Lung microvascular endothelial cell (primary cell): Measurements from ENCODE around the gene CD40LG. TPM values are rescaled to one million over a fixed set of nuclear protein-coding genes. Genes with fewer than 3 reads are reported as not detected.
A peak's percentile ranks its signal among the peaks of the same experiment; 100 is the strongest.

Experiments used
- DNase-seq, 2 donors: peaks; one replicate each; pipeline versions ENCODE4 v3.0.0 to v3.0.0-alpha.2; 2010; ENCODE audit warnings: low read depth in 2 of 2
- total RNA-seq: library from RNA; depleted of rRNA; stranded (reverse); fragments of >200 nt; gene quantifications from 2 replicates; pipeline ENCODE4 v1.2.1, GENCODE V29; 2014

The CD40LG gene
- not detected in 2 replicates for total RNA-seq

DNA sequence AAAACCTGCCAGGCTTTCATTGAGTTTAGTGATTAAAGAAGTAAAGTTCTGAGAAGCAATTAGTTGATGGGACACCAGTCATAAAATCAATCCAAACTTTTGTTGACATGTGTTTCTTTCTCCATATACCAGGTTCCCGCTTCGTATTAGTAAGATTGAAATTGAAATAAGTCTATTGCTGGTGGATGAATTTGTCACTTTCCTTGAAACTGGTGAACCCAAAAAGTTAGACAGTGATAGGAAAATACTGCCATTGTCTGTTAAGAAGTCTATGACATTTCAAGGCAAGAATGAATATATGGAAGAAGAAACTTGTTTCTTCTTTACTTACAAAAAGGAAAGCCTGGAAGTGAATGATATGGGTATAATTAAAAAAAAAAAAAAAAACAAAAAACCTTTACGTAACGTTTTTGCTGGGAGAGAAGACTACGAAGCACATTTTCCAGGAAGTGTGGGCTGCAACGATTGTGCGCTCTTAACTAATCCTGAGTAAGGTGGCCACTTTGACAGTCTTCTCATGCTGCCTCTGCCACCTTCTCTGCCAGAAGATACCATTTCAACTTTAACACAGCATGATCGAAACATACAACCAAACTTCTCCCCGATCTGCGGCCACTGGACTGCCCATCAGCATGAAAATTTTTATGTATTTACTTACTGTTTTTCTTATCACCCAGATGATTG, at the start of gene CD40LG:
Gene CD40LG (plus strand): TSS at position 482 of the 684 bp plus-strand sequence. CDS start 91 bp downstream, at position 573.
- no peak for DNase-seq

DNA sequence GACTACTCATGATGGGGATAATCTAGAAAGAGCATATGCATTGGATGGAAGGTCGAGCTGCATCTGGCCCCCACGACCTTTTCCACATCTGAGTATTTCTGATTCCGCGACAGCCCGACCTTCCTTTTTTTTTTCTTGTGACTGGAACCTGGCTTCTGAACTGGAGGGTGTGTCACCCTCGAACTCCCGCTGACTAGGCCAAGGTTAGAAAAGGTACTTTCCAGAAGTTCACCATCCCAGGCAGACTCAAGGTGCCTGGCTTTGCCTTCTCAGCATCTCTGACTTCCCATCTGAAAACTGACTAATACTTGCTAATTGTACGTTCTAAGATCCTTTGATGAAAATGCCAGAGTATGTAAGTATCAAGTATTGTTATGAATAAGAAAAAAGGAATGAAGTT, 49.3 kb upstream of the CD40LG start:
- no peak for DNase-seq

DNA sequence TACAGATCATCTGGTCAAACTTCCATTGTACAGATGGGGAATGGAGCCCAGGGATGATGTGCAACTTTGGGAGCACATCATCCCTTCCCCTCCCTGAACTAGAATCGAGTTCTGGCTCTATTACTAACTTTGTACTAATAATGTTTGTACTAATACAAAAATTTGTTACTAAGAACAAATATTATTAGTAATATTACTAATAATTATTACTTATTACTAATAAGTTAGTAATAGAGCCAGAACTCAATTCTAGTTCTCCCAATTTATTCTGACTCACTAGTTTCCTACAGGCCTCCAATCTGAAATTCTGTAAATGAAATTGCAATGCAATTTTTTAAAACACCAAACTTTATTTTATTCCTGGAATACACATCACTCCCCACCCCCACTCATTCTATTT, 47.9 kb upstream of the CD40LG start:
- no peak for DNase-seq

DNA sequence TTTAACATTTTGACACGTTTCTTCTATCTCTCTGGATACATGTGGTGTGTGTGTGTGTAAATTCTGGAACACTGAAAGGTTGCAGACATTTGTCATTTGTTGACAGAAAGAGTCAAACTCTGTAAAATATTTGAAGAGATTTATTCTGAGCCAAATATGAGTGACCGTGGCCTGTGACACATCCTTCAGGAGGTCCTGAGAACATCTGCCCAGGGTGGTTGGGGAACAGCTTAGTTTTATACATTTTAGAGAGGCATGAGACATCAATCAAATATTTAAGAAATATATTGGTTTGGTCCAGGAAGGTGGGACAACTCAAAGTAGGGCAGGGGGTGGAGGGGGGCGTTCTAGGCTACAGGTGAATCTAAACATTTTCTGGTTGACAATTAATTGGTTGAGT, 40.7 kb upstream of the CD40LG start:
- no peak for DNase-seq

DNA sequence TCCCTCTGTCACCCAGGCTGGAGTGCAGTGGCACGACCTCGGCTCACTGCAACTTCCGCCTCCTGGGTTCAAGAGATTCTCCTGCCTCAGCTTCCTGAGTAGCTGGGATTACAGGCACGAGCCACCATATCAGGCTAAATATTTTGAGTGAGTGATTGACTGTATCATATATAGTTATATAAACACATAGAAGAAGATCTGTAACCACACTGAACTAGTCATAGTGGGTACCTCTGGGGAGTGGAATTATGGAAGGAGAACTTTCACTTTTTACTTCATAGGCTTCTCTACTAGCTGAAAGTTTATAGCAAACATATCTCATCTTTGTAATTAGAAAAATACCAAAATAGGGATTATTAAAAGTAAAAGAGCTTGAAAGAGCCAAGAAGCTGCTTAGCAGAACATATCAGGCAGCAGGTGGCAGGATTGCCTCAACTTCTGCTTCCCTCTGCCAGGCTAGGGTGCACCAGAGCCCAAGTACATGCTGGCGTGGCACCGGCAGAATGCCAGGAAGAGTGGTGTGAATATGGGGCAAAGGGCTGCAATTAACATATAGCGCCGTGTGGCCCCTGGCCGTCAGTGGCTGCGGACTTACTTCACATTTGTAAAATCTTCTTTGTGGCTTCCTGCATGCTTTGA, 39.5 kb upstream of the CD40LG start:
- peak; percentile 20 to 25 for DNase-seq

DNA sequence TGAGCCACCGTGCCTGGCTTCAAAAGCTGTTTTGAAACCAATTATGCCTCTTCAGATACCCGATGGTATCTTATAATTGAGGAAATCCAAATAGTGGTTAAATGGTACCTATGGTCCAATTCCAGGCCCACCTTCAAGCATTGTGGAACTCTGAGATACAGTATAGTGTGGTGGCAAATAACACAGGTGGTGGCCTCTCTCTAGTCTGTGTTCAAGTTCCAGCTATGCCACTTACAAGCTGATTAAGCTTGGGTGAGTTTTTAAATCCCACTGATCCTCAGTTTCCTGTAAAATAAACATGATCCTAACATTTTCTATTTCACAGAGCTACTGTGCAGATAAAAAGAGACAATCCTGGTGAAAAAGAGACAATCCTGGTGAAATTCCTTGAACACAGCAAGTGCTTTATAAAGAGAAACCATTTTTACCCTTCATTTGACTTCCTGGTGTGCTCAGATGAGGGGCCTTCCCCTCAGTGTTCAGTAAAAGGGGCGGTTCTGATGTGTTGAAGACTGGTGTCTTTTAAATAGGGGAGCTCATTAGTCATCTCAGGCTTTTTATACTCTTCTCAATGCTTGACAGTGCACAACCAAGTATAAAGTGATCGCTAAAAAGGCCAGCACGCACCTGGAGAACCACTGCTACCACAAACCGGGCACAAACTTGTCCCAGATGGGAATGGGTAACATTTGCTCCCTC, 30.8 kb upstream of the CD40LG start:
- DNase-seq: no peak

DNA sequence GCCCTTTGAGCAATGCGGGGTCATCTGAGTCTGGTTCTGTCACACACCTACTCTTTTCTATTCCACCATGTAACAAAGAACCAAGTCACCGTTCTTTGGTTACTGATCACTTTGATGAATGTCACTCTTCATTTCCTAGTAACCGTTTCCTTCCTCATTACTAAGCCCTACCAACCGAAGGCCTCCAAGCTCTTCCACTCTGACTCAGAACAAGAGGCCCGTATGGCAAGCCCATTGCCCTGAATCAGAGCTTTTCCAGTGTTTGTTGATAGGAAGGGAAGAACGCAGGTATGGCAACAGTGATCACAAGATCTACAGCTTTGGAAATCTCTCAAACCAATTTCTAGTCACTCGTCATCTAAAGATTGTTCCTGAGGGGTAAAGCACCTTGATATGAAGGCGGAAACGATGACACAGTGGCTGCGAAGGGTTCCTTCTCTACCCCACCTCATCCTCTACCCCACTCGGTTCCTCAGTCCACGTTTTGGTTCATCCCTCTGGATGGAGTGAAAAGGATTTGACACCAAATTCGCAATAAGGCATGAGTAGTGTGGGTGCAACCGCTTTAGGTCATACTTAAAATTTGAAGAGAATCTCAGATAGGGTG, 28.0 kb upstream of the CD40LG start:
- peak in 1 of 2 donors; percentile 1 for DNase-seq

DNA sequence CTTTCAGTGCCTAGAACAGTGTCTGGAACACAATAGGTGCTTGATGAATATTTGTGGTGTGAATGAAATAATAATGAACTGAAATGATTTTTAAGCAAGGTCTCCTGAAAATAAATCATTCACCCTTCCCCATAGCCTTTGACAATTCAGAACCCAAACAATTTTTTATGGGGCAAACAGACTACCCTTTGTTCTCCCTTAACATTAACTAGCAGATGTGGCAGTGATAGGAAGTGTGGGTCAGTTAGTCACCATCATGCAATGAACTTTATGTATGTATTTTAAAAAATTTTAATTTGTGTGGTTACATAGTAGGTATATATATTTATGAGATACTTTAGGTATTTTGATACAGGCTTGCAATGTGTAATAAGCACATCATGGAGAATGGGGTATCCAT, 27.2 kb upstream of the CD40LG start:
- DNase-seq: no peak

DNA sequence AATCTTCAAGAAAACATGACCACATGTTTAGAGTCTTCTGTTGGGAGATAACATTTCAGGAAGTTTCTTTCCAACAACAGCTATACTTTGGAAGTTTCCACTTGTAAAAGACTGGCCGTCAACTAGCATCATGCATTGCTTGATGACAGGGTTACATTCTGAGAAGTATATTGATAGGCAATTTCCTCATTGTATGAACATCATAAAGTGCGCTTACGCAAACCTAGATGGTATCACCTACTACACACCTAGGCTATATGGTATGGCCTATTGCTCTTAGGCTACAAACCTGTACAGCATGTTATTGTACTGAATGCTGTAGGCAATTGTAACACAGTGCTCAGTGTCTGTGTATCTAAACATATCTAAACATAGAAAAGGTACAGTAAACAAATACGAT, 25.4 kb upstream of the CD40LG start:
- DNase-seq: no peak

DNA sequence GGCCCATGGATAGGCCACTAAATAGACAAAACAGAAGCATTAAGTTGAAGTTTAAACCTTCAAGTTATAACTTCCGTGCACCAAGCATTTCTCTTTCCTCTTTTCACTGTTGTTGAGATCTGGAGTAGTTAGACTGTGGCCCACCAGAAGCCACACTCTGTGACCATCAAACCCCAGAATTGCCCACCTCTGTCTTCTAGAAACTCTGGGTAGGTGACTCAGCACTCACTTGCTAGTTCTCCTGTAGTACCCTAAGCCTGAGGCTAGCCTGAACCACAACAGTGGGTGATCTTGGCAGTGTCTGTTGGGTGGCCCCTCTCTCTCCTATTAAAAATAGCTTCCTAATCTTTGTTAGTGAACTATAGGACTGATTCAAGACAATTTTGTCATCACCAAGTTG, 24.6 kb upstream of the CD40LG start:
- no peak for DNase-seq

DNA sequence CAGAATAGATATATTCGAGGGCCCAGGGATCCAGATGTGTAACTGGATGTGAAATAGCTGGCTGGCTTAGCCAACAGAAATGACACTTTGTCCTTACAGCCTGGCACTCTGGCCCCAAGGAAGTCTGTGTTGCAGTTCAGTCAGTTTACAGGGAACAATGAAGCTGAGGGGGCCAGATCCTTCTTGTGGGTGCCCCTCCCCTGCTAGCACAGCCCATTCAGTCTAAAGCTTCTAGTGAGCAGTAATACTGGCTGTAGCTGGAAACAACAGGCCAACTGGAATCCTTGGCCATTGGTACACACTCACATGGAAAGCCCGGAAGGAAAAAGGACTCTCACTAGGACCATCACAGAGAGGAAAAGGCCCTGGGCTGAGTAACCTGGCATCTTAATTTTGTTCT, 22.7 kb upstream of the CD40LG start:
- no peak for DNase-seq

DNA sequence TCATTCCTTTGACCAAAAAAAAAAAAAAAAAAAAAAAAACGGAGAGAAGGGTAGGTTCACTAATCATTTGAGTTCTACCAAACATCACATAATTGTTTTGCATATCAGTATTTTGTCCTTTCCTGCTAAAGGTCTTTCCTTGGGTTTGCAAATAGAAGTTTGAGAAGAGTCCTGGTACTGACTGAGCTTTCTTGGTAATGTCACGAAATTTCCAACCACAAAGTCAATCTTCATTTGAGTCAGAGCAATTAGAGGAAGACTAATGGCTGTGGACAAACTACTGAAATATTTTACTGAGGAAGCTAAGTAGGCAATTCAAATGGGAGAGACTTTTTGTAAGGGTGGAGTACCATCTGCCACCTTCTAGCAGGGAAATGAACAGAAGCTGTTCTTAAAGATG, 21.7 kb upstream of the CD40LG start:
- DNase-seq: no peak

DNA sequence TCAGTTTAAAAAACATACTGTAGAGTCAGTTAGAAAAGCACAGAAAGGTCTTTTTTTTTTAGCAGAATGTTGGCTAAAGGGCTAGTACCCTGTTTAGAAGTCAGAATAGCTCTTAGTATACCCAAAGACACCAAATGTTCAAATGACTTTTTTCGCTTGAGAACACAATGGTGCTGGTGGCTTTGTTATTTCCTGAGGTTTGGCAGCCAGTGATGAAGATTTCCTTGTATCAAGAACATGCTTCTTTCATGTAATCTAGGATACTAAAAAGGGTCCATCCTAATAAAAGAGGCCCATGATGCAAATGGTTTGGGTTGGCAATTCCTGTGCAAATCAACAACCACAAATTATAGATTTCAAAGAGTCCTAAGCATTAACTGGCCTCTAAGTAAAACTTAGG, 21.1 kb upstream of the CD40LG start:
- DNase-seq: no peak

DNA sequence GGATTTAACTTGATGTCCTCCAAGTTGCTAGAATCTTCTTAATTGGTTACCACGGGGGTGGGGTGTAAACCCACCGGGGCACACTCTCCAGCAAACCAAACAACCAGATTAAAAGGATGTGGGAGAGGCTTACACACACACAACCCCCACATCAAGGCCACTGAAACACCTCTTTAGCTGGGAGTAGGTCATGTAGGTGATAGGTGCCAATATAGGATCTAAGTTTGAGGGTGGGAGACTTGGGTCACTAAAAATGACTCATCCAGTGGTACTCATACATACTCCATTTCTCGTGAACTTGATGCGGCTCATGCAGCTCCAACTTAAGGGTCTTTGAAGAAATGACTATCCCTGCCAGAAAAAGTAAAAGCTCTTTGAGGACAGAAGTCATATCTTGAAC, 20.5 kb upstream of the CD40LG start:
- no peak for DNase-seq

DNA sequence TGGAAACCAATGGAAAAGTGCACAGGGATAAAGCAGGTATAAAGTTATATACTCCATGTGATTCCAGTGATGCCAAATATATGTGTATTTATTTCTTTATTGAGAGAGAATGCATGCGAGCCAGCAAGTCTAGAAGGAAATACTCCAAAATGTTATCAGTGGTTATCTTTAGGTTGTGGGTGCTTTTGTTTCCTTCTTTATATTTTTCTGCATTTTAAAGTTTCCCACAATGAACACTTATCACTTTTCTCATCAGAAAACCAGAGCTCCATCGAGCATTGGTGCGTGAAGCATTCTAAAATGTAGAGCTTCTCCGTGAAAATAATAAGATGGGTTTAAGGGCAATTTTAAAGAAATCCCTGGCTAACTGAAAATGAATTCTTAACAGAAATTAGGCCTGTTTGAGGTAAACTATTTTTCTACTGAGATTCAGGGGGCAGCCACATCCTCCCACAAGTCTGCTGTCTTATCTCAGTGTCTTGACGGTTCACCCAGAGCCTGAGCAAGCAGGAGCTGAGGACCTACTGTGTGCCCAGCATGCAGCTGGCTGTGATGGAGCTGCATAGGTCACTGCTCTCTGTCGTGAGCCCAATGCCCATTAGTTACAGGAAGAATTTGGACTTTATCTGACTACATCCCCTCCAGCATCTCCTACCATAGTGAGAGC, 18.7 kb upstream of the CD40LG start:
- DNase-seq: no peak

DNA sequence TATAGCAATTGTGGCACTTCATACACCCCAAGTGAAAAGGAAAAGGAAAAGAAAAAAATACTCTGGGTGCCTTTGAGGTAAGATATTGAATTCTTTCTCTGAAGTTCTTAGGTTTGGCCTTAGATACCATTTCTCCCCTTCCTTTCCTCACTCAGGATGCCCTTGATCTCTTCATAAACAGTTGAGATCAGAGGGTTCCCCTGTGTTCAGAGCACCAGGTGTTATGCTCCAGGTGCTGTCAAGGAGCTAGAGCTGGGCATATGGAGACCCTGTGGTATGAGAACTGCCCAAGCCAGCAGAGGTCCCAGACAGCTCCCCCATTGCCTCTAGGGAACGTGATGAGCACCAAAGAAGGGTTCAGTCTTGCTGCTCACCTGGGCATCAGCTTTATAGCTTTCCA, 17.1 kb upstream of the CD40LG start:
- no peak for DNase-seq

DNA sequence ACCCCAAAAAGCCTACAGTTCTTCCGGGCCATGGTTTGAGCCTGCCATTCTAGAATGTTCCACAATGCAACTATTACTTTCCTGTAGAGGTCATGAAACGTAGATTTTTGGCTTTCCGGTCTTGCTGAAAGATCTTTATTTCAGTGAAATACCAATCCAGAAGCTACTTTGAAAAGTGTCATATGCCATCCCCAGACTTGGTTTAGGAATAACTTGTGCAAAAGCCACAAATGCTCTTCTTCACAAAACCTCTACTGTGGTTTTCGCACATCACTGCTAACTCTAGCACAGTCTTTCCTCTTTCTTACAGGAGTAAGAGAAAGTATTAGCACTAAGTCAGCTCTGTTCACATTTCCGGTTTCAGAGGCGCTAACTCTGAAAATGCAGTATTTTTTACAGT, 12.7 kb upstream of the CD40LG start:
- DNase-seq: no peak

DNA sequence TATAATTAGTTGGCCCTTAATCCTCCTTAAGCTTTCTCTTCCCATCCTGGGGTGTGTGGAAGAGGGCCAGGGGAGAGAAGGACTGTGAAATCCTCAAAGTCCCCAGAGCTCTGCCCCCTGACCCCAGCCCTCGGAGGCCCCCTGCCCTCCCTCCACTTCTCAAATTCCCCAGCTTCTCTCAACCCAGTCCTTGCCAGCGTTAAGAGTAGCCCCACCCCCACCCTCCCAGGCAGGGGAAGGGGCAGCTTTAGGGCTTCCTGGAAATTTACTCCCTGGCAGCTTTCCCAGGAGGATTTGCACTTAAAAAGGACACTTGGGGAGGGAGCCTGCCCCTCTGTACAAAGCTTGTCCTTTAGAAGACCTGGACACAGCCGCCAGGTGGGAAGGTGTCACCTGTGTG, 11.8 kb upstream of the CD40LG start:
- DNase-seq: no peak

DNA sequence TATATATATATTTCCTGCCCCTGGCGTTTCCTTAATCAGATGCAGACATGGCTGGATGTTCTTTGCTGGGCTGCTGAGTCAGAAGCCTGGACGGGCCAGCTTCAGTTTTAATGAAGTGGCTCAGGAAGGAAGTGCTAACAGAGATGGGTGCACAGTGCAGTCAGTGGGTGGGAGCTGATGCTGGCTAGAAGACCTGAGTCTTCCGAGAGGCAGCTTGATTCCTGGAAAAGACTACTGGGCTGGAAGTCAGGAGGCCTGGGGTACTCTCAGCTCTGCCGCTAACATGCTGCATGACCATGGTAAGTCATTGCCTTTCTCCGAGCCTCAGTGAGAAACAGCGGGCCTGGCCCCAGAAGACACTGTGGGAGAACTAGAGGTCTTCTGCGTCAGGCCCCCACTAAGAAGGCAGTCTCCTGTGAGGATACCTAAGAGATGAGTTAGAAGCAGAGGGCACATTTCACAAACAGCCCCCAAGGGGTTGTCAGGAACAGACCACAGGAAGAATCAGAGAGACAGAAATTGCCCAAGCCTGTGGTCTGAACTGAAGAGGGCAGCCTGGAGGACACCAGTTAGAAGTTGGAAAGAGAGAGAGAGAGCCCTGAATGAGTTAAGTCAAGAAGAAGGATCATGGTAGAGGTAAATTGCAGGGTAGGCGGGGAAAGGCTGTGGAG, 8.3 kb upstream of the CD40LG start:
- peak in 1 of 2 donors; percentile 15 for DNase-seq

DNA sequence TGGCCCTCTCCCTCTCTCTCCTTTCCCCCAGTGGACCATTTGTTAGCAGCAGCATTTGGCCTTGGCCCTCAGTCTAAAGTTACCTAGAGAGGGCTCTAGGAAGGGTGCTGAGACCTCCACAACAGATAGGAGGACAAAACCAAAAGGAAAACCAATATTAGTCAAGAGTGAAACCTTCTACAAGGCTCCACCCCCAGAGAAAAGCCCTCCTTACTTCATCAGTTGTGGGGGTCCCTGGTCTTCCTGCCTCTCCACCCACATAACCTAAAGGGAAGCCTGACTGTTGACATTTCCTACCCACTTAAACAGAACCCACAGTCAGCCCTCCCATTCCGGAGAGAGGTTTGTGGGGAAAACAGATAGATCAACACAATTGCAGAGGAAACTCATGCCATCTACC, 4.7 kb upstream of the CD40LG start:
- DNase-seq: no peak

DNA sequence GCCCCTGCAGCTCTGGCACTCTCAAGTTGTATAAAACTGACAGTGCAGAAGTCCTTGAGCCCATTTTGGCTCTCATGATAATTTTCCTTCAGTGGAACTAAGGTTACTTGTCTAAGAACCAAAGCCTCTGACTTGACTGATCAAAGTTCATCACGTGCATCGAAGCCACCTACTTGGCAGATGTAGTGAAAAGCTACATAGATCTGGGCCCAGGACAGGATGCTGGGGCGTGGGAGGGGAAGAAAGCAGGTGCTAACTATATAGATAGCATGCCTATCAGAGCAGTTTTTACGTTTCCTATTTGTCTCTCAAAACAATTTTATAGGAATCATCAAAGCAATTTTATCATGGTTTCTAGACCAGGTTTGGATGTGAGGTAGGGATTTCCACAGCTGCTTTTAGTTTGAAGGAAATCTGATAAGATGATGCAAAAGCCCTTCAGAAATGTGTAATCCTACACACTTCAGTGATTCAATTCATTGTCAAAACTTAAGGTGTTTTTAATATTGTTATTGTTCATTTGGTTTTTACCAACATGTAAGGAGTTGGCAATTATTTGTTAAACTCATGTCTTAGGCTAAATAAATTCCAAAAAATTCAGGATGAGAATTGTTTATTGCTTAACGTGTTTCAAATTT, 1.2 kb upstream of the CD40LG start:
- DNase-seq: no peak
